CD4-positive, alpha-beta memory T cell (primary cell): Measurements from ENCODE around the gene ZNF888. TPM values are rescaled to one million over a fixed set of nuclear protein-coding genes. Genes with fewer than 3 reads are reported as not detected.
A peak's percentile ranks its signal among the peaks of the same experiment; 100 is the strongest.

Source experiments
- CTCF ChIA-PET: fragments of 350-600 bp; sonication (Branson Sonifier 250); formaldehyde crosslinking; loops from one replicate; lab custom pipeline; 2021; ENCODE audit warnings: inconsistent platforms; ENCODE audit not compliant: partially characterized antibody; lab: Charles Lee
- POLR2A ChIA-PET: fragments of 350-600 bp; sonication (Branson Sonifier 250); formaldehyde crosslinking; loops from one replicate; lab custom pipeline; 2021; ENCODE audit not compliant: partially characterized antibody; lab: Charles Lee
- DNase-seq, 5 donors: peaks; one replicate each; pipeline versions ENCODE4 v3.0.0 to v3.0.0-alpha.2; 2020 to 2022; ENCODE audit warnings: mixed read lengths in 1 of 5
- H3K27ac ChIP-seq: one replicate; pipeline ENCODE4 v1.7.0; 2013; ENCODE audit warnings: low read depth, low read length
- H3K27me3 ChIP-seq: 2 replicates; pipeline ENCODE4 v1.7.0; 2013; ENCODE audit warnings: mild to moderate bottlenecking, low read length, moderate library complexity; ENCODE audit not compliant: insufficient read depth
- H3K36me3 ChIP-seq: 2 replicates; pipeline ENCODE4 v1.7.0; 2013; ENCODE audit warnings: mild to moderate bottlenecking, low read length, moderate library complexity; ENCODE audit not compliant: insufficient read depth
- H3K4me1 ChIP-seq: 2 replicates; pipeline ENCODE4 v1.7.0; 2013; ENCODE audit warnings: mild to moderate bottlenecking, low read length, moderate library complexity; ENCODE audit not compliant: insufficient read depth
- H3K4me3 ChIP-seq, 2 donors: one replicate each; pipeline ENCODE4 v1.7.0; 2013; ENCODE audit warnings: low read length in 2 of 2, mild to moderate bottlenecking in 1 of 2
- H3K9me3 ChIP-seq, 2 donors: one replicate each; pipeline ENCODE4 v1.7.0; 2013; ENCODE audit warnings: low read length in 2 of 2, control low read depth in 1 of 2; ENCODE audit not compliant: control insufficient read depth in 1 of 2
- H3K27ac Mint-ChIP-seq, 7 donors: one replicate each; pipeline ENCODE4 v1.8.0; 2020 to 2021; ENCODE audit warnings: mixed read lengths in 7 of 7, mild to moderate bottlenecking in 6 of 7, inconsistent platforms in 3 of 7, moderate library complexity in 3 of 7
- H3K27me3 Mint-ChIP-seq, 2 donors: one replicate each; pipeline ENCODE4 v1.8.0; 2020 to 2021; ENCODE audit warnings: mixed read lengths in 2 of 2
- H3K36me3 Mint-ChIP-seq, 2 donors: one replicate each; pipeline ENCODE4 v1.8.0; 2020 to 2021; ENCODE audit warnings: mixed read lengths in 2 of 2, inconsistent platforms in 1 of 2, mild to moderate bottlenecking in 1 of 2
- H3K4me1 Mint-ChIP-seq, 4 donors: one replicate each; pipeline ENCODE4 v1.8.0; 2020 to 2021; ENCODE audit warnings: mixed read lengths in 4 of 4, mild to moderate bottlenecking in 1 of 4
- H3K4me3 Mint-ChIP-seq, 8 donors: one replicate each; pipeline ENCODE4 v1.8.0; 2020 to 2021; ENCODE audit warnings: mixed read lengths in 8 of 8, mild to moderate bottlenecking in 7 of 8, moderate library complexity in 6 of 8, inconsistent platforms in 3 of 8
- H3K9me3 Mint-ChIP-seq, 8 donors: one replicate each; pipeline ENCODE4 v1.8.0; 2020 to 2021; ENCODE audit warnings: mixed read lengths in 8 of 8, mild to moderate bottlenecking in 5 of 8, inconsistent platforms in 3 of 8, moderate library complexity in 1 of 8
- intact Hi-C: fragments of 100-400 bp; cut with micrococcal nuclease; formaldehyde crosslinking; loops from one replicate; pipeline ENCODE4 v1.15.1; 2023
- polyA plus RNA-seq, 2 donors: library from polyadenylated mRNA; unstranded; fragments of 300-500 nt; fragmentation: Illumina TruSeq; gene quantifications; one replicate each; pipeline ENCODE4 v1.2.3, GENCODE V29; 2021
- total RNA-seq, 2 experiments: library from RNA; stranded (reverse); gene quantifications; one replicate each; pipeline ENCODE4 v1.2.3, GENCODE V29; 2021

Gene ZNF888
- 10 to 100 TPM; 10.7 to 11.4 TPM for total RNA-seq
- 1 to 10 TPM; 1.2 to 2.8 TPM for polyA plus RNA-seq

GRCh38 chr19:52922841-52923777 is at the start of gene ZNF888:
Gene ZNF888, minus strand, starts transcription at chr19:52923428. Its CDS starts 5,555 bp downstream, at chr19:52917873.
- peaks cover 14% of the 10 kb centered on the region for H3K4me1 ChIP-seq
- Mint-ChIP-seq H3K27me3 (peaks cover 0 to 6% of the 10 kb centered on the region in 2 donors), H3K4me1 (peaks cover 14 to 34% (median 25%) of the 10 kb centered on the region in 4 donors), H3K9me3 (peaks cover 0 to 19% (median 0%) of the 10 kb centered on the region in 8 donors), H3K27ac (peak within 1 kb of the TSS; percentile 88 to 95 (median 93)), H3K4me3 (peak within 1 kb of the TSS; percentile 87 to 99 (median 94)), H3K36me3 (peaks cover 8 to 14% of the 10 kb centered on the region in 2 donors)
- ChIA-PET POLR2A (no interaction called here), CTCF (no interaction called here)
- H3K4me3 ChIP-seq: peak within 1 kb of the TSS; percentile 58 to 85
- peak; percentile 77 to 88 (median 80) for DNase-seq
- H3K9me3 ChIP-seq: no peaks in the 10 kb centered on the region
- no peaks in the 10 kb centered on the region for H3K27me3 ChIP-seq
- intact Hi-C loops: loop anchor here (2.0 to 5.0 kb wide), 4 partner anchors 20 to 69 kb away; partner anchors contain the start of genes ZNF320 and ZNF816
- no peaks in the 10 kb centered on the region for H3K36me3 ChIP-seq
- H3K27ac ChIP-seq: peak within 1 kb of the TSS; percentile 61

DNA sequence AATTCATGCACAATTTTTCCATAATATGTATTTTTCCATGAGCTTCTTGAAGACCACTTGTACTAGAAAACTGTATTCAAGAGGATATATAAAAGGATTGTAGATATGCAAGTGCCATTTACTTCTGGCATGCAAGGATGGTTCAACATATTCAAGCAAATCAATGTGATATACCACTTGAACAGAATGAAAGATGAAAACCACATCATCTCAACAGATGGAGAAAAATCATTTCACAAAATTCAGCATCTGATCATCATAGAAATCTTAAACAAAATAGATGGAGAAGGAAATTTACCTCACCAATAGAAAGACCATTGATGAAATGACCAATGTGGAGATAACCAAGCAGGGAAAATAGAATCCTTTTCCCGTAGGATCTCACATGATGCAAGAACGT is 44.5 kb upstream of the ZNF888 start:
- no peak overlapping the region for H3K27ac ChIP-seq
- ChIA-PET POLR2A (no interaction called here), CTCF (interaction anchor here (0.6 kb wide), 1 partner anchor 13 kb away, joined by 5 read pairs; no protein-coding TSS in a partner anchor)
- H3K36me3 ChIP-seq: no peaks in the 10 kb centered on the region
- Mint-ChIP-seq H3K36me3 (peaks cover 35 to 40% of the 10 kb centered on the region in 2 donors), H3K9me3 (peaks cover 0 to 60% (median 46%) of the 10 kb centered on the region in 8 donors), H3K27me3 (peaks cover 0 to 1% of the 10 kb centered on the region in 2 donors), H3K27ac (no peak overlapping the region), H3K4me3 (no peak overlapping the region), H3K4me1 (peaks cover 8 to 14% (median 11%) of the 10 kb centered on the region in 4 donors)
- H3K27me3 ChIP-seq: no peaks in the 10 kb centered on the region
- peaks cover 7% of the 10 kb centered on the region for H3K4me1 ChIP-seq
- H3K9me3 ChIP-seq: peaks cover 0 to 14% of the 10 kb centered on the region in 2 donors
- DNase-seq: no peak
- intact Hi-C loops: loop anchor here (10.0 kb wide), 1 partner anchor 227 kb away; the partner anchor contains the start of gene ZNF665
- H3K4me3 ChIP-seq: no peak overlapping the region

- Histone ChIP-seq H3K27ac (peak overlapping the region; percentile 51), H3K36me3 (no peaks in the 10 kb centered on the region), H3K4me3 (peak overlapping the region; percentile 72 to 91), H3K4me1 (peaks cover 25% of the 10 kb centered on the region), H3K9me3 (peaks cover 8 to 40% of the 10 kb centered on the region in 2 donors), H3K27me3 (no peaks in the 10 kb centered on the region)
- POLR2A ChIA-PET: interaction anchor here (0.5 to 2.4 kb wide), 16 partner anchors 20 to 904 kb away, joined by 3 to 10 read pairs (median 3); partner anchors contain the start of genes MYADM, PPP2R1A, ZNF320 and ZNF845
- H3K9me3 Mint-ChIP-seq: peaks cover 0 to 64% (median 38%) of the 10 kb centered on the region in 8 donors
- no peak for DNase-seq
- intact Hi-C loops: loop anchor here (1.0 to 10.0 kb wide), 6 partner anchors 40 to 402 kb away; partner anchors contain the start of genes ZNF347, ZNF468, ZNF525 and ZNF665
- peaks cover 13 to 34% (median 24%) of the 10 kb centered on the region in 4 donors for H3K4me1 Mint-ChIP-seq
- CTCF ChIA-PET: interaction anchor here (0.6 to 1.0 kb wide), 3 partner anchors 20 to 176 kb away, joined by 3 read pairs; partner anchors contain the start of gene ZNF600
- peak overlapping the region; percentile 90 to 98 (median 93) for H3K4me3 Mint-ChIP-seq
- peaks cover 33 to 51% of the 10 kb centered on the region in 2 donors for H3K36me3 Mint-ChIP-seq
- H3K27ac Mint-ChIP-seq: peak overlapping the region; percentile 88 to 96 (median 91)
- H3K27me3 Mint-ChIP-seq: peaks cover 0 to 1% of the 10 kb centered on the region in 2 donors
These were observed 40.0 kb upstream of the ZNF888 start for GRCh38 chr19:52963247-52963618.

- DNase-seq: peak; percentile 97 to 99 (median 97)
- intact Hi-C loops: loop anchor here (1.0 to 10.0 kb wide), 9 partner anchors 20 to 403 kb away; partner anchors contain the start of genes ZNF320, ZNF347, ZNF468 and ZNF525
- H3K4me3 Mint-ChIP-seq: peak within 1 kb of the TSS; percentile 90 to 98 (median 93)
- H3K27ac Mint-ChIP-seq: peak within 1 kb of the TSS; percentile 89 to 96 (median 92)
- H3K36me3 Mint-ChIP-seq: peaks cover 35 to 54% of the 10 kb centered on the region in 2 donors
- CTCF ChIA-PET: interaction anchor here (0.6 to 1.1 kb wide), 3 partner anchors 20 to 32 kb away, joined by 3 to 6 read pairs (median 3); no protein-coding TSS in a partner anchor
- Histone ChIP-seq H3K36me3 (no peaks in the 10 kb centered on the region), H3K4me1 (peaks cover 25% of the 10 kb centered on the region), H3K27ac (peak within 1 kb of the TSS; percentile 51), H3K27me3 (no peaks in the 10 kb centered on the region), H3K4me3 (peak within 1 kb of the TSS; percentile 72 to 91), H3K9me3 (peaks cover 8 to 42% of the 10 kb centered on the region in 2 donors)
- peaks cover 13 to 34% (median 24%) of the 10 kb centered on the region in 4 donors for H3K4me1 Mint-ChIP-seq
- POLR2A ChIA-PET: interaction anchor here (0.5 to 2.4 kb wide), 18 partner anchors 10 to 914 kb away, joined by 3 to 10 read pairs (median 3); partner anchors contain the start of genes MYADM, PPP2R1A, ZNF320 and ZNF432
- peaks cover 2 to 64% (median 38%) of the 10 kb centered on the region in 8 donors for H3K9me3 Mint-ChIP-seq
- H3K27me3 Mint-ChIP-seq: peaks cover 0 to 1% of the 10 kb centered on the region in 2 donors
These were observed 39.4 kb upstream of the ZNF888 start, which contains the start of gene ZNF816 for GRCh38 chr19:52962394-52963246. Gene ZNF816, minus strand, starts transcription at chr19:52962881. Its CDS starts 6,792 bp downstream, at chr19:52956089.

DNA sequence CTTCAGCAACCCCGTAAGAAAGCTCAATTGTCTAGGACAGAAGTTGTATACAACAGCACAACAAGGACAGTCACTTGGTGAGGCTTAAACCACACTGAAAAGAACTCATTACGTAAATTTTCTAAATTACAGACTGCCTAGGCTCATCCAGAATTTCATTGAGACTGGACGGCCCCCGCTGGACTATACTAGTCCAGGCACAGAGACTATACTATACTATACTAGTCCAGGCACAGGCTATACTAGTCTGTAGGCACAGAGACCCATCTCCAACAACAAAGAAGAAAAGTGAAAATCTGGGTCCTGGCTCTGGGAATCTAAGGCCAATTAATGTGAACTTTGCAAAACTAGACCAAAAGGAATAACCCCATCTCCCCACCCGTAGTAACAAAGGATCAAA is 38.8 kb upstream of the ZNF888 start:
- Mint-ChIP-seq H3K36me3 (peaks cover 41 to 60% of the 10 kb centered on the region in 2 donors), H3K9me3 (peaks cover 2 to 64% (median 38%) of the 10 kb centered on the region in 8 donors), H3K4me3 (peak overlapping the region; percentile 90 to 98 (median 93)), H3K27me3 (peaks cover 0 to under 1% of the 10 kb centered on the region in 2 donors), H3K4me1 (peaks cover 13 to 34% (median 24%) of the 10 kb centered on the region in 4 donors), H3K27ac (peak overlapping the region; percentile 89 to 96 (median 92))
- DNase-seq: no peak
- POLR2A ChIA-PET: interaction anchor here (0.8 to 2.4 kb wide), 6 partner anchors 10 to 913 kb away, joined by 3 to 10 read pairs (median 6); partner anchors contain the start of gene ZNF432
- Histone ChIP-seq H3K9me3 (peaks cover 8 to 43% of the 10 kb centered on the region in 2 donors), H3K4me1 (peaks cover 25% of the 10 kb centered on the region), H3K27ac (peak overlapping the region; percentile 51), H3K27me3 (no peaks in the 10 kb centered on the region), H3K36me3 (peaks cover 3% of the 10 kb centered on the region), H3K4me3 (peak overlapping the region; percentile 62 to 91)
- intact Hi-C loops: loop anchor here (1.0 to 10.0 kb wide), 8 partner anchors 20 to 325 kb away; partner anchors contain the start of genes ZNF320, ZNF347, ZNF468 and ZNF665
- CTCF ChIA-PET: interaction anchor here (1.0 to 1.1 kb wide), 2 partner anchors 19 to 32 kb away, joined by 3 to 6 read pairs; no protein-coding TSS in a partner anchor
